Measurements from ENCODE around the gene DHX16. TPM values are rescaled to one million over a fixed set of nuclear protein-coding genes. Genes with fewer than 3 reads are reported as not detected.
"Not testable (repeated sequence)": the region's sequence is repeated elsewhere in the genome, so short reads cannot be mapped to it uniquely, and the experiment has no call there.

The DHX16 gene
- total RNA-seq, 1 donor from 2014 or later = 24.8 TPM

DNA sequence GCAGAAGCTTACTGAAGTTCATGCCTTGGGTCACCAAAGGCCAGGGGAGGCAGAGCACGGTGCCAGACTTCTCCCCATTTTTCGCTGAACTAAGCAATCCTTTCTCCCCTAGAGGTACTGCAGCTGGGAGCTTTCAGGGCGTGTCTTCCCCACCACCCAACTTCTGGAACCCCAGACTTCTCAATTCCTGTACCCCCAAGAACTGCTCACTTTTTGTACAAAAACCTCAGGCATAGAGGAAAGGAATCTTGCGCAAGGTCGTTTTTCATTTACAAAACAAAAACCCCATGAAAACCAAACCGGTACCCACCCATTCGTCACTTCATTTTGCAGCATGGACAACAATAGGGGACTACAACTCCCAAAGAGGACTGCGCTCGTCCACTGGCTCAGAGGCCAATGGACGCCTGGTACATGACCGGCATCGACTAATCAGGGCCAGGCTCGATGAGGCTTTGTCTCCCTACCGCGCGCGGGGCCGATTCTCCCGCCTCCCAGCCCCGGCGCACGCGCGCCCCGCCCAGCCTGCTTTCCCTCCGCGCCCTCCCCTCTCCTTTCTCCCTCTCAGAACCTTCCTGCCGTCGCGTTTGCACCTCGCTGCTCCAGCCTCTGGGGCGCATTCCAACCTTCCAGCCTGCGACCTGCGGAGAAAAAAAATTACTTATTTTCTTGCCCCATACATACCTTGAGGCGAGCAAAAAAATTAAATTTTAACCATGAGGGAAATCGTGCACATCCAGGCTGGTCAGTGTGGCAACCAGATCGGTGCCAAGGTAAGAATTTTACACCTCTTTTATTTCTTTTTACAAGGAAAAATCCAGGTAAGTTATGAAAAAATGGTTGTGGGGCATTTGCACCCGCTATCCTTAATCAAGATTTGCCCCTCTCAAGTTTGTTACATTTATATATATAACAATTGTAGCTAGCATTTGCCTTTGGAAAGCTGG lies 47.3 kb upstream of the DHX16 start, which contains the start of gene TUBB:
TSS of gene TUBB (plus strand) at position 562 of the 947 bp plus-strand sequence. CDS start at position 717, 155 bp downstream.
- Histone ChIP-seq H3K27ac (peak within 1 kb of the TSS; percentile 94), H3K4me1 (peaks cover 65% of the 10 kb centered on the region), H3K4me3 (peak within 1 kb of the TSS; percentile 84 to 92), H3K36me3 (peaks cover 0 to 22% of the 10 kb centered on the region in 2 donors), H3K9me3 (no peaks in the 10 kb centered on the region), H3K27me3 (no peaks in the 10 kb centered on the region)
- intact Hi-C loops (cut with DNase I) = loop anchor here (2.0 to 5.0 kb wide), 2 partner anchors 33 to 233 kb away; partner anchors contain the start of genes HLA-E and PPP1R18
- TF ChIP-seq POLR2A (IDR thresholded peaks at IDR 0.05) = peak in 1 of 2 donors; percentile 91
- TF ChIP-seq, protein P1, sequence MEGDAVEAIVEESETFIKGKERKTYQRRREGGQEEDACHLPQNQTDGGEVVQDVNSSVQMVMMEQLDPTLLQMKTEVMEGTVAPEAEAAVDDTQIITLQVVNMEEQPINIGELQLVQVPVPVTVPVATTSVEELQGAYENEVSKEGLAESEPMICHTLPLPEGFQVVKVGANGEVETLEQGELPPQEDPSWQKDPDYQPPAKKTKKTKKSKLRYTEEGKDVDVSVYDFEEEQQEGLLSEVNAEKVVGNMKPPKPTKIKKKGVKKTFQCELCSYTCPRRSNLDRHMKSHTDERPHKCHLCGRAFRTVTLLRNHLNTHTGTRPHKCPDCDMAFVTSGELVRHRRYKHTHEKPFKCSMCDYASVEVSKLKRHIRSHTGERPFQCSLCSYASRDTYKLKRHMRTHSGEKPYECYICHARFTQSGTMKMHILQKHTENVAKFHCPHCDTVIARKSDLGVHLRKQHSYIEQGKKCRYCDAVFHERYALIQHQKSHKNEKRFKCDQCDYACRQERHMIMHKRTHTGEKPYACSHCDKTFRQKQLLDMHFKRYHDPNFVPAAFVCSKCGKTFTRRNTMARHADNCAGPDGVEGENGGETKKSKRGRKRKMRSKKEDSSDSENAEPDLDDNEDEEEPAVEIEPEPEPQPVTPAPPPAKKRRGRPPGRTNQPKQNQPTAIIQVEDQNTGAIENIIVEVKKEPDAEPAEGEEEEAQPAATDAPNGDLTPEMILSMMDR (IDR thresholded peaks at IDR 0.05) = no peak
- TF ChIP-seq POLR2AphosphoS5 (IDR thresholded peaks at IDR 0.05; ENCODE audit: insufficient read depth in 1 of 2, low read depth in 1 of 2) = peak; percentile 92 to 96
- DNase-seq (ENCODE audit: extremely low spot score in 2 of 2) = peak in 1 of 2 donors; percentile 99

DNA sequence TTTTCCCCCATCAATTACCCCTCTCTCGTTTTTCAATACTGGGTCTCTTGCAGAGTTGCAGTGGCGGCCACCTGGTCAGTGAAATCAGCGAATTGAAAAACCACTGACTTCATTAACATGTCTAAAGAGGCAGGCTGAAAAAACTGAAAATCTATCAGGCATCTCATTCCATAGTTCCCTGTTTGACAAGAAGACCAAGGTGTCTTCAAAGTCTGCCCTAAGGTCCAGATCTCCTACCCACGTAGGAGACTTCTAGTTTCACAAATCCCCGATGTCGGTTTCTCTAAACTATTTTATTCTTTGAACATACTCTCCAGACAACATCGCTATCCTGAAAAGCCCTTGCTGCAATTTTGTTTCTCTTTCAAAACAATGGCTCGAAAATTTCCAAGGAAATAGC lies 46.5 kb upstream of the DHX16 start:
- DNase-seq (ENCODE audit: extremely low spot score in 2 of 2) = no peak
- intact Hi-C loops (cut with DNase I) = no loop called here
- TF ChIP-seq POLR2AphosphoS5 (IDR thresholded peaks at IDR 0.05; ENCODE audit: insufficient read depth in 1 of 2, low read depth in 1 of 2) (no peak), POLR2A (IDR thresholded peaks at IDR 0.05) (no peak)
- TF ChIP-seq, protein P1 (IDR thresholded peaks at IDR 0.05) = no peak
- H3K4me3 ChIP-seq = peak overlapping the region; percentile 84 to 92
- H3K4me1 ChIP-seq = peaks cover 58% of the 10 kb centered on the region
- no peaks in the 10 kb centered on the region for H3K9me3 ChIP-seq
- H3K36me3 ChIP-seq = peaks cover 0 to 17% of the 10 kb centered on the region in 2 donors
- no peaks in the 10 kb centered on the region for H3K27me3 ChIP-seq
- peak overlapping the region; percentile 94 for H3K27ac ChIP-seq

DNA sequence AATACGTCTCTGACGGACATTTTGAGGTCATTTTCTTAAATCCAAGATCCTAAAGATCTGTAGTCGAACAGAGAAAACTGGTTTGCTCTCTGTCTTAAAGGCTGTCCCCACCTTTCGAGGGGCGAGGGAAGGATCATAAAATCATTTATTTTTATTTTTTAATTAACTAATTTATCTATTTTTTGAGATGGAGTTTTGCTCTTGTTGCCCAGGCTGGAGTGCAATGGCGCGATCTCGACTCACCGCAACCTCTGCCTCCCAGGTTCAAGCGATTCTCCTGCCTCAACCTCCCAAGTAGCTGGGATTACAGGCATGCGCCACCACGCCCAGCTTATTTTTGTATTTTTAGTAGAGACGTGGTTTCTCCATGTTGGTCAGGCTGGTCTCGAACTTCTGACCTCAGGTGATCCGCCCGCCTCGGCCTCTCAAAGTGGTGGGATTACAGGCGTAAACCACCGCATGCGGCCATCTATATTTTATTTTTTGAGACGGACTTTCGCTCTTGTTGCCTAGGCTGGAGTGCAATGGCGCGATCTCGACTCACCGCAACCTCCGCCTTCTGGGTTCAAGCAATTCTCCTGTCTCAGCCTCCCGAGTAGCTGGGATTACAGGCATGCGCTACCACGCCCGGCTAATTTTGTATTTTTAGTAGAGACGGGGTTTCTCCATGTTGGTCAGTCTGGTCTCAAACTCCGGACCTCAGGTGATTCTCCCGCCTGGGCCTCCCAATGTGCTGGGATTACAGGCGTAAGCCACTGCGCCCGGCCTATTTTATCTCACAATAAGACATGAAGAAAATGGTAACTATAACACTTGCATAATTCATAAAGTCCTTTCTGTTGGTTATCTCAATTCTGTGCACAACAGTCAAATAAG lies 45.3 kb upstream of the DHX16 start:
- DNase-seq (ENCODE audit: extremely low spot score in 2 of 2); intact Hi-C loops (cut with DNase I); H3K27me3 ChIP-seq; H3K9me3 ChIP-seq: not testable (repeated sequence)
- H3K4me1 ChIP-seq = peaks cover 46% of the 10 kb centered on the region
- H3K27ac ChIP-seq = peak overlapping the region; percentile 54
- H3K36me3 ChIP-seq = peaks cover 0 to 17% of the 10 kb centered on the region in 2 donors
- TF ChIP-seq, protein P1 (IDR thresholded peaks at IDR 0.05) = peak in 1 of 3 experiments; percentile 2
- peak overlapping the region; percentile 45 to 62 for H3K4me3 ChIP-seq

DNA sequence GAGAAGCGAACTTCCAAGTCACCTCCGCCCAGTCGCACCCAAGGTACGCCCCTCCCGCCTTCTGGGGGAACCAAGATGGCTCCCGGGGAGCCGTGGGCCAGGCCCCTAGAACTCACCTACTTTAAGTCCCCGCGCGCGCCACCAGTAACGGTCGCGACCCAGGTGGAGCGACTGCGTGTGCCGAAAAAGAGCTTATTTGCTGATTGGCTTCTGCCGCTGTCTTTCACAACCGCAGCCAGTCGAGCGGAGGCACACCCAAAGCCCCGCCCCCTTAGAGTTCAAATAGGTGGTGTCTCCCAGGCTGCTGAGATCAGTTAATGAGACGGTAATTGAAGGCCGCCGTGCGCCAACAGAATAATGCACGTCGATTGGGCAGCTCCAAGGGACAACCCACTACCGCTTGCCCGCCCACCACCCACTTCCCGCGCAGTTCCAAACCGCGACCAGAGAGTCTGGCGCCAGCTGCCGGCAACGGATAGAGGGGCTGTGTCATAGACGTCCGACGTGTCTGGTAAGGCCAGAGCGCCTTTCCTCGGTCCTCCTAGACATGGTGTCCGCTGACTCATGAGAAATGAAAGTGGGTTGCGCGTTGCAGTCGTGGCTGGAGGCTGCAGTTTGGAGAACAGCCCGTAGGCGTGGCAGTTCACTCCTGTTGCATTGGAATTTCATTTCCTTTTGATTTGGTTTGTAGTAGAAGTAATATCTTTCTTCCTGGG lies 44.5 kb upstream of the DHX16 start, which contains the start of gene MDC1:
TSS of gene MDC1 (minus strand) at position 153 of the 716 bp plus-strand sequence. CDS start 2,106 bp downstream, outside the sequence.
- peaks cover 38% of the 10 kb centered on the region for H3K4me1 ChIP-seq
- H3K27me3 ChIP-seq = no peaks in the 10 kb centered on the region
- intact Hi-C loops (cut with DNase I) = no loop called here
- peak; percentile 100 for DNase-seq (ENCODE audit: extremely low spot score in 2 of 2)
- TF ChIP-seq POLR2AphosphoS5 (IDR thresholded peaks at IDR 0.05; ENCODE audit: insufficient read depth in 1 of 2, low read depth in 1 of 2) = peak; percentile 98 to 99
- TF ChIP-seq POLR2A (IDR thresholded peaks at IDR 0.05) = peak; percentile 23 to 74
- TF ChIP-seq, protein P1 (IDR thresholded peaks at IDR 0.05) = peak in 1 of 3 experiments; percentile 23
- no peaks in the 10 kb centered on the region for H3K9me3 ChIP-seq
- H3K4me3 ChIP-seq = peak within 1 kb of the TSS; percentile 53 to 62
- peaks cover 0 to 21% of the 10 kb centered on the region in 2 donors for H3K36me3 ChIP-seq
- H3K27ac ChIP-seq = peak within 1 kb of the TSS; percentile 86

Measured in vagina (tissue), 2 donors.